OCI-LY1 (cell line): ENCODE data around the gene NOS3.

ENCODE experiments used
- CTCF ChIP-seq: fragments of 200-600 bp; sonication (generic), shearing (Covaris generic); IDR thresholded peaks from 2 replicates; pipeline ENCODE4 v1.5.1; 2017; ENCODE audit warnings: mild to moderate bottlenecking, antibody characterized with exemption, low read length, moderate library complexity, mixed read lengths
- EZH2 ChIP-seq: fragments of 200-600 bp; sonication (generic), shearing (Covaris generic); IDR thresholded peaks from 2 replicates; pipeline ENCODE4 v1.8.0; 2017; ENCODE audit warnings: borderline replicate concordance, mixed run types, mild to moderate bottlenecking, antibody characterized with exemption, low read length, moderate library complexity, mixed read lengths

GRCh38 chr7:150982351-150982750 is 8.5 kb upstream of the NOS3 start:
- TF ChIP-seq CTCF = no peak
- no peak for TF ChIP-seq EZH2
